Left lung (tissue), 10 donors: Measurements from ENCODE around the gene ADGRF1. TPM values are rescaled to one million over a fixed set of nuclear protein-coding genes. Genes with fewer than 3 reads are reported as not detected.
A peak's percentile ranks its signal among the peaks of the same experiment; 100 is the strongest.

Experiments
- ATAC-seq: fragments of 200-7000 bp; cut with Tn5 transposase; one replicate; pipeline ENCODE4 v1.9.1; 2020; ENCODE audit warnings: moderate library complexity
- DNase-seq, 4 donors: peaks; one replicate each; pipeline ENCODE4 v3.0.0-alpha.2; 2013 to 2020
- H3K27ac ChIP-seq, 2 donors: fragments of 200-600 bp; sonication (generic) in 1 of 2; one replicate each; pipeline versions ENCODE4 v1.5.0 to v1.8.0; 2020 to 2021
- H3K27me3 ChIP-seq, 2 donors: fragments of 200-600 bp; sonication (generic) in 1 of 2; one replicate each; pipeline versions ENCODE4 v1.5.0 to v1.8.0; 2020 to 2021
- H3K36me3 ChIP-seq, 2 donors: fragments of 200-600 bp; sonication (generic) in 1 of 2; one replicate each; pipeline versions ENCODE4 v1.5.0 to v1.8.0; 2020 to 2021
- H3K4me1 ChIP-seq, 2 donors: fragments of 200-600 bp; one replicate each; pipeline ENCODE4 v1.8.0; 2021
- H3K4me3 ChIP-seq, 2 donors: fragments of 200-600 bp; sonication (generic) in 1 of 2; one replicate each; pipeline versions ENCODE4 v1.5.0 to v1.8.0; 2020 to 2021; ENCODE audit warnings: mild to moderate bottlenecking in 1 of 2
- H3K9me3 ChIP-seq, 2 donors: fragments of 200-600 bp; sonication (generic) in 1 of 2; one replicate each; pipeline versions ENCODE4 v1.5.0 to v1.8.0; 2020 to 2021
- CTCF ChIP-seq, 2 donors: fragments of 200-600 bp; sonication (generic) in 1 of 2; IDR thresholded peaks; one replicate each; pipeline versions ENCODE4 v1.5.0 to v1.8.0; 2021; ENCODE audit warnings: antibody characterized with exemption in 2 of 2
- intact Hi-C, 2 donors: fragments of 100-400 bp; cut with DNase I; formaldehyde crosslinking; loops; one replicate each; pipeline versions ENCODE4 v1.11.2 to v1.14.2; 2022
- polyA plus RNA-seq, 6 donors: library from polyadenylated mRNA; unstranded; fragments of 120-200 nt; gene quantifications; one replicate each; pipeline ENCODE4 v1.2.1, GENCODE V29; 2013; ENCODE audit not compliant: insufficient read length in 6 of 6
- total RNA-seq, 2 donors: library from RNA; stranded (reverse); fragmentation: NEBNext Ultra II Directional; extraction: Animal tissue kit (Norgen Biotek cat#: 25700); gene quantifications; one replicate each; pipeline ENCODE4 v1.2.1, GENCODE V29; 2021
- donor health status: DM: no; HTN: yes; CAD: no.
- donor health status: DM: no; HTN: no; CAD: no.

ADGRF1 gene
- total and polyA plus RNA-seq, 8 donors, result 0.21 to 30.0 (median 0.44) TPM

DNA sequence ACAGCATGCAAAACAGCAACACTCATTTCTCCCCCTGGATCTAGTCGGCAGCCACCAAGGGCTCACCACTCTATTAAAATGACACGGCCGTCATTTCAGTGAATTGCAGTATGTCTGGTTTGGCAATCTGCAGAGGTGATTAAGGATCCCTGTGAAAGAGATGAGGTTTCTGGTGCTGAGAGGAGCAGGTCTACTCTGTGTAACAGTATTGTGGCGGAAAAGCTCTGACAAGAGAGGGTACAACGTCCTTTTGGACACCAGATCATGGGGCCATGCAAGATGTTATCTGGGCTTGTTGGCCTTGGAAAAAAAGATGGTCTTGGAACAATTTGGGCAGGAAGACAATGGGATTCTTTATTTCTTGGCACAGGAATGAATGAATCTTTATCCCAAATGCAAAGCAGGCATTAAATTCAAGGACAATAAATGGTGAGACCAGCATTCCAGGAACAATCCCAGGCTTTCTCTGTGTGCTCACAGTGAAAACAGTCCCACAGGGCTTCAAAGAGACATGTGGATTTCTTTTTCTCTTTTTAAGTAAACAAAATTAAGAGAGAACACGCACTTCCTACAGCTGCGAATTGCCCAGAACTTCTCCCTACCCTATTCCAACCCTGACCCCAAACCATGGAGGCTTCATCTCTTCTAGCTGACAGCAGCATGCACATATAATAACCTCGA lies 33.7 kb upstream of the ADGRF1 start:
- no peak for DNase-seq
- Histone ChIP-seq H3K4me3 (no peak overlapping the region), H3K9me3 (no peaks in the 10 kb centered on the region), H3K27me3 (no peaks in the 10 kb centered on the region), H3K27ac (peak overlapping the region in 1 of 2 donors; percentile 18), H3K36me3 (no peaks in the 10 kb centered on the region), H3K4me1 (peaks cover 11 to 20% of the 10 kb centered on the region in 2 donors)
- no peak for TF ChIP-seq CTCF (IDR thresholded peaks at IDR 0.05)
- intact Hi-C loops, result no loop called here
- no peak for ATAC-seq

- no peaks in the 10 kb centered on the region for H3K27me3 ChIP-seq
- H3K9me3 ChIP-seq, result no peaks in the 10 kb centered on the region
- DNase-seq (no peak), ATAC-seq (no peak)
- peaks cover 11 to 20% of the 10 kb centered on the region in 2 donors for H3K4me1 ChIP-seq
- H3K36me3 ChIP-seq, result no peaks in the 10 kb centered on the region
- H3K27ac ChIP-seq, result no peak overlapping the region
- TF ChIP-seq CTCF (IDR thresholded peaks at IDR 0.05), result no peak
- intact Hi-C loops, result no loop called here
- no peak overlapping the region for H3K4me3 ChIP-seq
Measured at GRCh38 chr6:47075168-47075567, 33.0 kb upstream of the ADGRF1 start.

DNA sequence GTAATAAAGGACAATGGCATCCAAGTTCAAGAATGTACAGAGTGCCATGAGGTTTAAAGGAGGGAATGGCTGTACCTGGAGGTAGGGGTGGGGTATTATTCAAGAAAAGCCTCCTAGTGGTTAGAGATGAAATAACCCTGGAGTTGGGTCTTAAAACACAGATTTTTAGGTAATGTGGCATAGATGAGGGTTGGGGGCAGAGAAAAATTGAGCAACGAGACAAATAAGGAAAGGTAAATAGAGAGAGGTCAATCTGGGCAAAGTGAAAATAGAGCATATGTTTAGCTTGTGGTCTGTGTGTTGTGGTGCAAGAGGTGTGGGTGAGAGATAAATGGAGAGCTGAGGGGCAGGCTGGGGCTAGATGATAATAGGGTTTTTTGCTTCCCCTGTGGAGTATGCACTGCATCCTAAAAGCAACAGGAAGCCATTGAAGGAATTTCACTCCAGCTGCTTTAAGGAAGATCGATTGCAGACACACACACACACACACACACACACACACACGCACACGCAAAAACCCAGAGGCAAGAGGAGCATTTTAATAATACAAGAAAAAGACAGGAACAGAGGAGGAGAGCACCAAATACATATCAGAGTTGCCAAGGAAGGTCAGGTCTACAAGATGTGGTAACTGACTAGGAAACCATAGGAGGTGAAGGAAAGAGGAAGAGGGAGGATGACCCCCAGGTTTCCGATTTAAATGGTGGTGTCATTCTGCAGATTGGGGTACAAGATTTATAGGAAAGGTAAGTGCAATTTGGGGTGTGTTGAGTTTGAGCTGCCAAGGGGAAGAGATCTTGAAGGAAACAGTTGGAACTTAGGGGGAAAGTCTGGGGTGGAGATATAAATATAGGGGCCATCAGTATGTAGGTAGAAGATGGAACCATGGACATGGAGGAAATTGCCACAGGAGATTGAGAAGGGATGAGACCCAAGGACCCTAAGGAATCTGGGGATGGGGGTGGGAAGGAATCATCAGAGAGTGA lies 31.3 kb upstream of the ADGRF1 start:
- DNase-seq, result no peak
- ATAC-seq, result peak; percentile 26
- TF ChIP-seq CTCF (IDR thresholded peaks at IDR 0.05), result no peak
- intact Hi-C loops, result no loop called here
- Histone ChIP-seq H3K9me3 (no peaks in the 10 kb centered on the region), H3K36me3 (no peaks in the 10 kb centered on the region), H3K4me1 (peaks cover 11 to 20% of the 10 kb centered on the region in 2 donors), H3K27me3 (no peaks in the 10 kb centered on the region), H3K27ac (peak overlapping the region; percentile 2 to 54), H3K4me3 (no peak overlapping the region)

DNA sequence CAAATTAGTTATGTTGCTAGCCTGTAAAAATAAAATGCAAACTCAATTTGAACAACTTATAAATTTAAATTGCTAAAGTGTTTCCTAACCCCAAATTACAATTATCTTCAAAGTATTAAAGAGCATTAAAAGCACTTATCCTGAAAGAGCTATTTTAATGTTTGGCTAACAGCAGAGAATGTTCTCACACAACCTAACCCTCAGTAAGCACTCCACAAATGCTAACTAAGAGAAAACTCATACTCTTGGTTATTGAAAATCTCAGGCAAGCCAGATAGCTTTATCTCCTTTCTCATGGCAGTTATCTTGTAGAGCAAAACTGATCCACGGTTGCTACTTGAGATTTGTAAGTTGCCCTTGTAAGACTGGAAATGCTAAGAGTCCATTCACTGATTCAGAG lies 30.5 kb upstream of the ADGRF1 start:
- TF ChIP-seq CTCF (IDR thresholded peaks at IDR 0.05), result no peak
- no peaks in the 10 kb centered on the region for H3K27me3 ChIP-seq
- no peak overlapping the region for H3K4me3 ChIP-seq
- no peaks in the 10 kb centered on the region for H3K9me3 ChIP-seq
- no peaks in the 10 kb centered on the region for H3K36me3 ChIP-seq
- H3K4me1 ChIP-seq, result peaks cover 11 to 20% of the 10 kb centered on the region in 2 donors
- ATAC-seq (peak; percentile 76), DNase-seq (no peak)
- intact Hi-C loops, result no loop called here
- H3K27ac ChIP-seq, result peak overlapping the region; percentile 2 to 54

GRCh38 chr6:47071681-47072080 lies 29.5 kb upstream of the ADGRF1 start:
- Histone ChIP-seq H3K9me3 (no peaks in the 10 kb centered on the region), H3K27me3 (no peaks in the 10 kb centered on the region), H3K4me3 (no peak overlapping the region), H3K27ac (no peak overlapping the region), H3K36me3 (no peaks in the 10 kb centered on the region), H3K4me1 (peaks cover 4 to 12% of the 10 kb centered on the region in 2 donors)
- ATAC-seq, result no peak
- no peak for DNase-seq
- TF ChIP-seq CTCF (IDR thresholded peaks at IDR 0.05), result no peak
- intact Hi-C loops, result no loop called here
